ENCODE results near the gene MCL1. TPM values are rescaled to one million over a fixed set of nuclear protein-coding genes. Genes with fewer than 3 reads are reported as not detected.

MCL1 gene
- total RNA-seq, 2 donors from 2014 or later: 161 to 168 TPM

DNA sequence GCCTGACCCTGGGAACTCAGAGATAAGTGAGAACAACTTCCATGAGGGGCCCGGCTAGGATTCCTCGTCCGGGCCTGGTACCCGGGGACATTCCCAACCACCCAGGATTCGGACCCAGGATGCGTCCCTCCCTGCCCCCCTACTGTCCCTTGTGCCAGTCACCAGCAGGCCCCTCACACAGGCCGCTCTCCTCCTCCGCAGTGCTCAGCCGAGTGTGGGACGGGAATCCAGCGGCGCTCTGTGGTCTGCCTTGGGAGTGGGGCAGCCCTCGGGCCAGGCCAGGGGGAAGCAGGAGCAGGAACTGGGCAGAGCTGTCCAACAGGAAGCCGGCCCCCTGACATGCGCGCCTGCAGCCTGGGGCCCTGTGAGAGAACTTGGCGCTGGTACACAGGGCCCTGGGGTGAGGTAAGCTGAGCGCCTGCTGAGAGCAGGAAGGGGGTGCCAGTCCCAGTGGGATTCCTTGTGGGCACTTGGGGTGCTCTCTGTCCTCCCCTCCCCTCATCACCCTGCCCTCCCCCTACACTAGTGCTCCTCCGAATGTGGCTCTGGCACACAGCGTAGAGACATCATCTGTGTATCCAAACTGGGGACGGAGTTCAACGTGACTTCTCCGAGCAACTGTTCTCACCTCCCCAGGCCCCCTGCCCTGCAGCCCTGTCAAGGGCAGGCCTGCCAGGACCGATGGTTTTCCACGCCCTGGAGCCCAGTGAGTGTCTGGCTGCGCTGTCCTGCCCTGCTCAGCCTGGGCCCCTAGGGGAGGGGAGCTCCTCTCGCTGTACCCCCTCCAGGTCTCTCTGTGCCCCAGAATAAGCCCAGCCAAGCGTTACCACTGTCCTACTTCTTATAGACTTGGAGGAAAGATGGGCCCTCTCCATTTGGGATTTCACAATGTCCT lies 20.4 kb downstream of the MCL1 start:
- peak overlapping the region; percentile 100 for H3K27ac ChIP-seq

DNA sequence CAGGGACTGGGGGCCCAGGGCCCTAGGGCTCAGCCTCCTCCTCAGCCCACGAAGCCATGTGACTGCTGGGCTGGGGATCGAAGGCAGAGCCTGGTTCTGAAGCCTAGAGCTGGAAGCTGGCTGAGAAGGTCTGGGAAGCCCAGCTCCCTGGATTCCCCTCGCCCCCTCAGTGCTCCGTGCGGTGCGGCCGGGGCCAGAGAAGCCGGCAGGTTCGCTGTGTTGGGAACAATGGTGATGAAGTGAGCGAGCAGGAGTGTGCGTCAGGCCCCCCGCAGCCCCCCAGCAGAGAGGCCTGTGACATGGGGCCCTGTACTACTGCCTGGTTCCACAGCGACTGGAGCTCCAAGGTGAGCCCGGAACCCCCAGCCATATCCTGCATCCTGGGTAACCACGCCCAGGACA lies 21.1 kb downstream of the MCL1 start:
- Histone ChIP-seq H3K4me3 (no peak overlapping the region), H3K27ac (peak overlapping the region in 1 of 2 donors; percentile 100), H3K36me3 (no peaks in the 10 kb centered on the region), H3K9me3 (no peaks in the 10 kb centered on the region), H3K27me3 (replicated peaks; ENCODE audit: insufficient read depth) (no peaks in the 10 kb centered on the region), H3K4me1 (replicated peaks) (peaks cover 19% of the 10 kb centered on the region)
- 80% methylated on average over 15 of the region's 15 CpGs for WGBS
- TF ChIP-seq, protein P1, sequence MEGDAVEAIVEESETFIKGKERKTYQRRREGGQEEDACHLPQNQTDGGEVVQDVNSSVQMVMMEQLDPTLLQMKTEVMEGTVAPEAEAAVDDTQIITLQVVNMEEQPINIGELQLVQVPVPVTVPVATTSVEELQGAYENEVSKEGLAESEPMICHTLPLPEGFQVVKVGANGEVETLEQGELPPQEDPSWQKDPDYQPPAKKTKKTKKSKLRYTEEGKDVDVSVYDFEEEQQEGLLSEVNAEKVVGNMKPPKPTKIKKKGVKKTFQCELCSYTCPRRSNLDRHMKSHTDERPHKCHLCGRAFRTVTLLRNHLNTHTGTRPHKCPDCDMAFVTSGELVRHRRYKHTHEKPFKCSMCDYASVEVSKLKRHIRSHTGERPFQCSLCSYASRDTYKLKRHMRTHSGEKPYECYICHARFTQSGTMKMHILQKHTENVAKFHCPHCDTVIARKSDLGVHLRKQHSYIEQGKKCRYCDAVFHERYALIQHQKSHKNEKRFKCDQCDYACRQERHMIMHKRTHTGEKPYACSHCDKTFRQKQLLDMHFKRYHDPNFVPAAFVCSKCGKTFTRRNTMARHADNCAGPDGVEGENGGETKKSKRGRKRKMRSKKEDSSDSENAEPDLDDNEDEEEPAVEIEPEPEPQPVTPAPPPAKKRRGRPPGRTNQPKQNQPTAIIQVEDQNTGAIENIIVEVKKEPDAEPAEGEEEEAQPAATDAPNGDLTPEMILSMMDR (IDR thresholded peaks at IDR 0.05): no peak
- intact Hi-C loops (cut with DNase I): loop anchor here (10.0 kb wide), 1 partner anchor 194 kb away; the partner anchor contains the start of gene RPRD2
- no peak for DNase-seq (ENCODE audit: low spot score)

More for the DNA sequence above, 20.4 kb downstream of the MCL1 start:
- TF ChIP-seq POLR2A (IDR thresholded peaks at IDR 0.05) (no peak), POLR2AphosphoS5 (IDR thresholded peaks at IDR 0.05) (no peak)
- TF ChIP-seq, protein P1 (IDR thresholded peaks at IDR 0.05): no peak
- no peak for DNase-seq (ENCODE audit: low spot score)
- WGBS: 69% methylated on average over 28 of the region's 28 CpGs
- no peaks in the 10 kb centered on the region for H3K9me3 ChIP-seq
- intact Hi-C loops (cut with DNase I): loop anchor here (10.0 kb wide), 1 partner anchor 194 kb away; the partner anchor contains the start of gene RPRD2
- H3K4me1 ChIP-seq (replicated peaks): peaks cover 21% of the 10 kb centered on the region
- H3K4me3 ChIP-seq: no peak overlapping the region
- no peaks in the 10 kb centered on the region for H3K36me3 ChIP-seq
- no peaks in the 10 kb centered on the region for H3K27me3 ChIP-seq (replicated peaks; ENCODE audit: insufficient read depth)

DNA sequence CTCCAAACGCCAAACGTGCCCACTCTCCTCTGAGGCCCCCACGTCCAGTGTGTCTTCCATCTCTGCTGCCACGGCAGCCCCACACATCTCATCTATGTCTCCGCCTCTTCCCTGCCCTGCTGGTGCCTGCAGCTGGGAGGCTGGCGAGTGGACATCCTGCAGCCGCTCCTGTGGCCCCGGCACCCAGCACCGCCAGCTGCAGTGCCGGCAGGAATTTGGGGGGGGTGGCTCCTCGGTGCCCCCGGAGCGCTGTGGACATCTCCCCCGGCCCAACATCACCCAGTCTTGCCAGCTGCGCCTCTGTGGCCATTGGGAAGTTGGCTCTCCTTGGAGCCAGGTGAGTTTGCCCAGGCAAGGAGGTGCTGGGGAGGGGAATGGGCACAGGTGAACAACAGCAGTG lies 21.6 kb downstream of the MCL1 start:
- WGBS: 87% methylated on average over 15 of the region's 15 CpGs
- intact Hi-C loops (cut with DNase I): loop anchor here (10.0 kb wide), 1 partner anchor 193 kb away; the partner anchor contains the start of gene RPRD2
- Histone ChIP-seq H3K4me3 (no peak overlapping the region), H3K4me1 (replicated peaks) (peaks cover 14% of the 10 kb centered on the region), H3K27me3 (replicated peaks; ENCODE audit: insufficient read depth) (no peaks in the 10 kb centered on the region), H3K36me3 (no peaks in the 10 kb centered on the region), H3K9me3 (no peaks in the 10 kb centered on the region), H3K27ac (no peak overlapping the region)
- no peak for TF ChIP-seq POLR2AphosphoS5 (IDR thresholded peaks at IDR 0.05)
- TF ChIP-seq POLR2A (IDR thresholded peaks at IDR 0.05): no peak
- TF ChIP-seq, protein P1 (IDR thresholded peaks at IDR 0.05): no peak
- DNase-seq (ENCODE audit: low spot score): no peak

DNA sequence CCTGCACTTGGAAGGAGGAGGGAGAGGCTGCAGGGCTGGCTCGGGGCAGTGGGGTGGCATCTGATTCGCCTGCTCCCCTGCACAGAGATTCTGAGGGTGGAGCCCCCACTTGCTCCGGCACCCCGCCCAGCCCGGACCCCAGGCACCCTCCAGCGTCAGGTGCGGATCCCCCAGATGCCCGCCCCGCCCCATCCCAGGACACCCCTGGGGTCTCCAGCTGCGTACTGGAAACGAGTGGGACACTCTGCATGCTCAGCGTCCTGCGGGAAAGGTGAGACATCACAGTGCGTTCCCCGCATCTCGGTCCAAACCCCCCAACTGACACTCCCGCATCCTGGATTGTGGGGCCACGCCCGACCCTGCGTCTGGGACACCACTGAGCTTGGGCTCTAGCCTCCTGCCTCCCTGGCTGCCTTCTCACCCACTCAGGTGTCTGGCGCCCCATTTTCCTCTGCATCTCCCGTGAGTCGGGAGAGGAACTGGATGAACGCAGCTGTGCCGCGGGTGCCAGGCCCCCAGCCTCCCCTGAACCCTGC lies 22.3 kb downstream of the MCL1 start:
- DNase-seq (ENCODE audit: low spot score): no peak
- Histone ChIP-seq H3K27me3 (replicated peaks; ENCODE audit: insufficient read depth) (no peaks in the 10 kb centered on the region), H3K36me3 (no peaks in the 10 kb centered on the region), H3K4me1 (replicated peaks) (peaks cover 7% of the 10 kb centered on the region), H3K27ac (no peak overlapping the region), H3K9me3 (no peaks in the 10 kb centered on the region), H3K4me3 (no peak overlapping the region)
- 89% methylated on average over 23 of the region's 26 CpGs for WGBS
- intact Hi-C loops (cut with DNase I): loop anchor here (10.0 kb wide), 1 partner anchor 192 kb away; the partner anchor contains the start of gene RPRD2
- no peak for TF ChIP-seq POLR2AphosphoS5 (IDR thresholded peaks at IDR 0.05)
- no peak for TF ChIP-seq POLR2A (IDR thresholded peaks at IDR 0.05)
- TF ChIP-seq, protein P1 (IDR thresholded peaks at IDR 0.05): no peak

Data from prostate gland (tissue), 2 donors.